Smooth muscle cell (in vitro differentiated cells): ENCODE data around the gene IFT43. TPM values are rescaled to one million over a fixed set of nuclear protein-coding genes. Genes with fewer than 3 reads are reported as not detected.

Experiments used
- DNase-seq: peaks from one replicate; lab custom pipeline; 2025; ENCODE audit not compliant: unreplicated experiment; lab: John Stamatoyannopoulos, UW
- H2AFZ ChIP-seq: fragments of 200-600 bp; sonication (generic); 2 replicates; pipeline ENCODE4 v1.6.0; 2016; ENCODE audit warnings: antibody characterized with exemption, low read depth, mild to moderate bottlenecking
- H3F3A ChIP-seq: fragments of 200-600 bp; sonication (generic); 2 replicates; pipeline ENCODE4 v1.6.0; 2017; ENCODE audit warnings: antibody characterized with exemption, low read depth
- H3K27ac ChIP-seq: fragments of 200-600 bp; sonication (generic); 2 replicates; pipeline ENCODE4 v1.5.1; 2016; ENCODE audit warnings: low read depth, mild to moderate bottlenecking
- H3K27me3 ChIP-seq: fragments of 200-600 bp; sonication (generic); 2 replicates; pipeline ENCODE4 v1.6.1; 2016; ENCODE audit warnings: low read depth, mild to moderate bottlenecking
- H3K36me3 ChIP-seq: fragments of 200-600 bp; sonication (generic); 2 replicates; pipeline ENCODE4 v1.5.1; 2016; ENCODE audit warnings: low read depth
- H3K4me1 ChIP-seq: fragments of 200-600 bp; sonication (generic); 2 replicates; pipeline ENCODE4 v1.5.1; 2016; ENCODE audit warnings: low read depth
- H3K4me2 ChIP-seq: fragments of 200-600 bp; sonication (generic); 2 replicates; pipeline ENCODE4 v1.6.0; 2016; ENCODE audit warnings: mild to moderate bottlenecking
- H3K4me3 ChIP-seq: fragments of 200-600 bp; sonication (generic); 2 replicates; pipeline ENCODE4 v1.5.1; 2016; ENCODE audit warnings: mild to moderate bottlenecking
- H3K79me2 ChIP-seq: fragments of 200-600 bp; sonication (generic); 2 replicates; pipeline ENCODE4 v1.6.0; 2016; ENCODE audit warnings: low read depth, mild to moderate bottlenecking
- H3K9ac ChIP-seq: fragments of 200-600 bp; sonication (generic); 2 replicates; pipeline ENCODE4 v1.6.0; 2016; ENCODE audit warnings: low read depth
- H3K9me3 ChIP-seq: fragments of 200-600 bp; sonication (generic); replicated peaks from 2 replicates; pipeline ENCODE4 v1.5.1; 2016; ENCODE audit warnings: low read depth
- H4K20me1 ChIP-seq: fragments of 200-600 bp; sonication (generic); 2 replicates; pipeline ENCODE4 v1.6.0; 2016; ENCODE audit warnings: low read depth
- WGBS: methylation state at CpG from one replicate; pipeline ENCODE4 v1.1.7; 2016; ENCODE audit warnings: low lambda C conversion rate; 5-methylcytosine and 5-hydroxymethylcytosine counted together
- polyA plus RNA-seq: library from polyadenylated mRNA; unstranded; fragments of >200 nt; fragmentation: Nextera tagmentation; extraction: Ambion mirVana; gene quantifications from 2 replicates; pipeline ENCODE4 v1.2.1, GENCODE V29; 2016
- total RNA-seq: library from RNA; depleted of rRNA; stranded (reverse); fragments of >200 nt; gene quantifications from 2 replicates; pipeline ENCODE4 v1.2.3, GENCODE V29; 2014
- TF ChIP-seq, protein P1 (sequence below): fragments of 200-600 bp; sonication (generic); IDR thresholded peaks from 2 replicates; pipeline ENCODE4 v1.5.1; 2017; ENCODE audit warnings: borderline replicate concordance, mild to moderate bottlenecking, antibody characterized with exemption; ENCODE audit not compliant: insufficient read depth, poor library complexity, severe bottlenecking

The IFT43 gene
- total and polyA plus RNA-seq, 2 experiments from 2014 or later: 46.9 to 63.0 TPM

DNA sequence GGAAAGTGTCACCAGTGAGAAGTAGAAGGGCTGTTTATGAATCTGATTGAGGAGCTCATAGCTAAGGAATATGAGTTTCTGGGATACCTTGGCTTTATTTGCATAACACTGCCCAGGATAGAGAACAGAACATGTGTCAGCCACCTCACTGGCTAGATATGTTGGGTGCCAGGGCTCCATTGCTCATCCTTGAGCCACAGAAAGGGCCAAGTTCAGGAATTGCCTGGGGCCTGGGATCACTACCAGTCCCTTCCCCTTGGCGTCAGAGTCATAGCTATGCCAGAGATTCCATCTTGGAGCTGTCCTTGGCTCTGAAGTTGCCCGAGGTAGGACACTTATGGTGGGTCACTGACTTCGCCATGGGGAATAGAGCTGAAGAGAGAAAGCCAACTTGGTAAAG, 49.0 kb downstream of the IFT43 start:
- no peaks in the 10 kb centered on the region for H3K27me3 ChIP-seq
- H3K9me3 ChIP-seq: no peaks in the 10 kb centered on the region
- WGBS: 78% methylated on average over 3 of the region's 3 CpGs

DNA sequence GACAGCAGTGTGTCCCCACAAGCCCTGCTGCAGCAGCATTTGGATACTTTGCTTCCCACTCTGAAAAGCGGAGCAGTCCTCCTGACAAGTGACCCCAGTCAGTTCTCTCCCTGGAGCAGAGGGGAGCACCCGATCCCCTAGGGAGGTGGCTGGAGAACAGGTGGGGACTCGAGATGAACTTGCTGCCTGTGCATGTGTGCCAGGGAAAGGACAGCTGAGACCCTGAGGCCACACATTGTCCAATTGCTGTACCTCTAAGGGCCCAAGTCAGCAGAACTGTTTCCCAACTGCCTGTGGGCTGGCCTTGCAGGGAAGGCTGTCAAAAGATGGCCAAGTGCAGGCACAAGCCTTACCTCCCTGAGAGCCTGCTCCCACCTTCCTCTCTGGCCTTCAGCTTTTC, 55.1 kb downstream of the IFT43 start:
- no peak overlapping the region for H3K9ac ChIP-seq
- no peak overlapping the region for H3K4me2 ChIP-seq
- DNase-seq: no peak
- H4K20me1 ChIP-seq: peaks cover 29% of the 10 kb centered on the region
- no peaks in the 10 kb centered on the region for H3K4me1 ChIP-seq
- TF ChIP-seq, protein P1, sequence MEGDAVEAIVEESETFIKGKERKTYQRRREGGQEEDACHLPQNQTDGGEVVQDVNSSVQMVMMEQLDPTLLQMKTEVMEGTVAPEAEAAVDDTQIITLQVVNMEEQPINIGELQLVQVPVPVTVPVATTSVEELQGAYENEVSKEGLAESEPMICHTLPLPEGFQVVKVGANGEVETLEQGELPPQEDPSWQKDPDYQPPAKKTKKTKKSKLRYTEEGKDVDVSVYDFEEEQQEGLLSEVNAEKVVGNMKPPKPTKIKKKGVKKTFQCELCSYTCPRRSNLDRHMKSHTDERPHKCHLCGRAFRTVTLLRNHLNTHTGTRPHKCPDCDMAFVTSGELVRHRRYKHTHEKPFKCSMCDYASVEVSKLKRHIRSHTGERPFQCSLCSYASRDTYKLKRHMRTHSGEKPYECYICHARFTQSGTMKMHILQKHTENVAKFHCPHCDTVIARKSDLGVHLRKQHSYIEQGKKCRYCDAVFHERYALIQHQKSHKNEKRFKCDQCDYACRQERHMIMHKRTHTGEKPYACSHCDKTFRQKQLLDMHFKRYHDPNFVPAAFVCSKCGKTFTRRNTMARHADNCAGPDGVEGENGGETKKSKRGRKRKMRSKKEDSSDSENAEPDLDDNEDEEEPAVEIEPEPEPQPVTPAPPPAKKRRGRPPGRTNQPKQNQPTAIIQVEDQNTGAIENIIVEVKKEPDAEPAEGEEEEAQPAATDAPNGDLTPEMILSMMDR: no peak
- no peak overlapping the region for H3K27ac ChIP-seq
- no peaks in the 10 kb centered on the region for H3F3A ChIP-seq
- no peaks in the 10 kb centered on the region for H3K9me3 ChIP-seq
- 93% methylated on average over 3 of the region's 3 CpGs for WGBS
- no peaks in the 10 kb centered on the region for H3K27me3 ChIP-seq
- H3K36me3 ChIP-seq: no peaks in the 10 kb centered on the region
- no peak overlapping the region for H2AFZ ChIP-seq
- no peaks in the 10 kb centered on the region for H3K79me2 ChIP-seq
- no peak overlapping the region for H3K4me3 ChIP-seq

More for the DNA sequence above, 49.0 kb downstream of the IFT43 start:
- no peak overlapping the region for H3K27ac ChIP-seq
- H3K9ac ChIP-seq: no peak overlapping the region
- TF ChIP-seq, protein P1: no peak
- H3F3A ChIP-seq: no peaks in the 10 kb centered on the region
- H3K36me3 ChIP-seq: no peaks in the 10 kb centered on the region
- H2AFZ ChIP-seq: no peak overlapping the region
- H3K4me3 ChIP-seq: no peak overlapping the region
- no peak overlapping the region for H3K4me2 ChIP-seq
- no peaks in the 10 kb centered on the region for H3K79me2 ChIP-seq
- DNase-seq: no peak
- H4K20me1 ChIP-seq: peaks cover 39% of the 10 kb centered on the region
- no peaks in the 10 kb centered on the region for H3K4me1 ChIP-seq

DNA sequence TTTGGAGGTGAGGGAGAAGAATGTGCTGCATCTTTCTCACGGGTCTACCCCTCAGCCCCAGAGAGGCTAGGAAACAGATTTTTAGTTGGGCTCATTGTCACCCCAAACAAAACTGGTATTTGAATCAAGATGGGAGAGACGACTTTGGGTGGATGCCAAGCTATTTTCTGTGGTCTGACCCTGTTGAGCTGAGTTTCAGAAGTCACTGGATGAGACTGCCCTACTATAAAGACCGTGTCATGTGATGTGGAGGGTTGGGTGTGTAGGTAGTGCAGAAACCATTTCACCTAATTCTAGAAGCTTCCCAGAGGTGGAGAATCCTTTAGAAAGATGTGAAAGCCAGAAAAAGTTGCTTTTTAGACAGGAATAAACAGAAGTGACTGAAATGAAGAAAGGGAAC, 60.2 kb downstream of the IFT43 start:
- Histone ChIP-seq H3K9ac (no peak overlapping the region), H3F3A (no peaks in the 10 kb centered on the region), H4K20me1 (peaks cover 18% of the 10 kb centered on the region), H3K4me2 (no peak overlapping the region), H3K79me2 (no peaks in the 10 kb centered on the region), H2AFZ (no peak overlapping the region), H3K27ac (no peak overlapping the region), H3K9me3 (no peaks in the 10 kb centered on the region), H3K4me3 (no peak overlapping the region), H3K4me1 (no peaks in the 10 kb centered on the region), H3K36me3 (no peaks in the 10 kb centered on the region), H3K27me3 (no peaks in the 10 kb centered on the region)
- 90% methylated on average over 3 of the region's 3 CpGs for WGBS
- TF ChIP-seq, protein P1: no peak
- no peak for DNase-seq

DNA sequence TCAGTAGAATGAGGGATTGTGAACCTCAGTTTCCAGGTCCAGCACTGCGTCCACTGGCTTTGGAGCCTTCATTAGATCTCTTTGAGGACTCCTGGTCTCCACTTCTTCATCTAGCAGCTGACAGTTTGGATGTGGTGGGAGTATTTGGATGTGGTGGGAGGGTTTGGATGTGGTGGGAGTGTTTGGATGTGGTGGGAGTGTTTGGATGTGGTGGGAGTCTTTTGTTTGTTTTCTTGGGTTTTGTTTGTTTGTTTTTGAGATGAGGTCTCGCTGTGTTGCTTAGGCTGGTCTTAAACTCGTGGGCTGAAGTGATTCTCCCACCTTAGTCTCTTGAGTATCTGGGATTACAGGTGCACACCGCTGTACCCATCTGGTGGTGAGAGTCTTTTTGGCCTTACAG, 64.7 kb downstream of the IFT43 start:
- Histone ChIP-seq H3K27me3 (no peaks in the 10 kb centered on the region), H3K9me3 (no peaks in the 10 kb centered on the region), H3K27ac (no peak overlapping the region), H4K20me1 (peaks cover 18% of the 10 kb centered on the region), H3F3A (no peaks in the 10 kb centered on the region), H3K36me3 (no peaks in the 10 kb centered on the region), H3K4me2 (no peak overlapping the region), H2AFZ (no peak overlapping the region), H3K4me3 (no peak overlapping the region), H3K79me2 (no peaks in the 10 kb centered on the region), H3K4me1 (no peaks in the 10 kb centered on the region), H3K9ac (no peak overlapping the region)
- no peak for DNase-seq
- TF ChIP-seq, protein P1: no peak
- 87% methylated on average over 4 of the region's 4 CpGs for WGBS
